ENCODE results near the gene SCO1. TPM values are rescaled to one million over a fixed set of nuclear protein-coding genes. Genes with fewer than 3 reads are reported as not detected.

The SCO1 gene
- total RNA-seq, 1 experiment from 2014 or later: 60.3 TPM

DNA sequence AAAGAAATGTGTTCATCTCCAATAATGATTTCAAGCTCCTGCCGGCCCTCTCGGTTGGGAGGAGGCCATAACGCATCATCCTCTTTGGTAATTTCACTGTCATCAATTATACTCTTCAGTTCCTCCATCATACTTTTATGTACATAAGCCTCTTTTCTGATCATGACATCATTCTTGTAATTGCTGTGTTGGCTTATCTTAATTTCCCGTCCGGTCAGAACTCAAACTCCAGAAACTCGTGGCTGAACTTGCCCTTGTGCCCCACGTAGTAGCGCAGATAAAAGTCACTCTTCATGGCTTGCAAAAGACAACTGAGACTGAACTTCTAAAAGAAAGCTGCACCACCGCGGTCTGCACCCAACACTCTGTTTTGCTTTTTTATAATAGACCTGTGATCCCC is 18.9 kb upstream of the SCO1 start:
- Histone ChIP-seq H3K9ac (ENCODE audit: extremely low read depth, insufficient read length, low read length) (no peak overlapping the region), H3K79me2 (ENCODE audit: insufficient read depth, low read length) (no peaks in the 10 kb centered on the region), H3K4ac (ENCODE audit: low read depth, low read length) (no peak overlapping the region), H3K18ac (ENCODE audit: insufficient read length, low read depth, low read length) (no peak overlapping the region), H4K8ac (replicated peaks; ENCODE audit: insufficient read length, low read depth, low read length) (no peak overlapping the region), H3T11ph (ENCODE audit: low read length) (no peak overlapping the region), H2BK12ac (ENCODE audit: insufficient read length, low read depth, low read length) (no peak overlapping the region), H3K56ac (ENCODE audit: insufficient read length, low read depth, low read length) (no peak overlapping the region), H3K23me2 (ENCODE audit: insufficient read length, low read depth, low read length, poor library complexity, severe bottlenecking) (no peaks in the 10 kb centered on the region), H2BK5ac (ENCODE audit: insufficient read length, low read length) (no peak overlapping the region), H2BK15ac (ENCODE audit: low read depth, low read length) (no peak overlapping the region), H3K4me1 (ENCODE audit: insufficient read depth, low read length) (no peaks in the 10 kb centered on the region), H4K91ac (ENCODE audit: insufficient read length, low read depth, low read length) (no peak overlapping the region), H4K5ac (ENCODE audit: insufficient read length, low read depth, low read length) (no peak overlapping the region), H2AFZ (ENCODE audit: low read length) (no peak overlapping the region), H3K9me3 (ENCODE audit: control insufficient read depth, low read depth, low read length) (no peaks in the 10 kb centered on the region), H3K4me2 (ENCODE audit: insufficient read depth, insufficient read length, low read length) (no peak overlapping the region), H3K27me3 (ENCODE audit: insufficient read depth, low read length) (no peaks in the 10 kb centered on the region), H2AK5ac (ENCODE audit: insufficient read length, low read length) (no peak overlapping the region), H3K23ac (ENCODE audit: insufficient read length, low read depth, low read length) (no peak overlapping the region), H2BK120ac (ENCODE audit: low read depth, low read length, poor library complexity, severe bottlenecking) (no peak overlapping the region), H2BK20ac (ENCODE audit: low read depth, low read length, poor library complexity, severe bottlenecking) (no peak overlapping the region), H3K14ac (ENCODE audit: insufficient read depth, low read length) (no peak overlapping the region), H3K79me1 (ENCODE audit: insufficient read depth, low read depth, low read length, poor library complexity, severe bottlenecking) (no peaks in the 10 kb centered on the region), H3K27ac (ENCODE audit: insufficient read length, low read depth, low read length) (no peak overlapping the region), H4K20me1 (ENCODE audit: control insufficient read depth, insufficient read depth, insufficient read length) (no peaks in the 10 kb centered on the region)
- Mint-ChIP-seq H3K27me3 (ENCODE audit: low read depth) (no peaks in the 10 kb centered on the region), H3K4me3 (no peak overlapping the region), H3K36me3 (ENCODE audit: insufficient read depth in 1 of 3, low read depth in 3 of 3) (peaks cover 0 to 13% (median 5%) of the 10 kb centered on the region in 3 experiments; a peak in 4 of 7 replicates), H3K27ac (no peak overlapping the region; a peak in 1 of 7 replicates), H3K9me3 (no peaks in the 10 kb centered on the region), H3K4me1 (no peaks in the 10 kb centered on the region)
- no CpG with 5 or more reads among the region's 10 CpGs for WGBS (ENCODE audit: extremely low coverage, insufficient read length, low lambda C conversion rate)
- no peak for DNase-seq
- TF ChIP-seq, protein P1, sequence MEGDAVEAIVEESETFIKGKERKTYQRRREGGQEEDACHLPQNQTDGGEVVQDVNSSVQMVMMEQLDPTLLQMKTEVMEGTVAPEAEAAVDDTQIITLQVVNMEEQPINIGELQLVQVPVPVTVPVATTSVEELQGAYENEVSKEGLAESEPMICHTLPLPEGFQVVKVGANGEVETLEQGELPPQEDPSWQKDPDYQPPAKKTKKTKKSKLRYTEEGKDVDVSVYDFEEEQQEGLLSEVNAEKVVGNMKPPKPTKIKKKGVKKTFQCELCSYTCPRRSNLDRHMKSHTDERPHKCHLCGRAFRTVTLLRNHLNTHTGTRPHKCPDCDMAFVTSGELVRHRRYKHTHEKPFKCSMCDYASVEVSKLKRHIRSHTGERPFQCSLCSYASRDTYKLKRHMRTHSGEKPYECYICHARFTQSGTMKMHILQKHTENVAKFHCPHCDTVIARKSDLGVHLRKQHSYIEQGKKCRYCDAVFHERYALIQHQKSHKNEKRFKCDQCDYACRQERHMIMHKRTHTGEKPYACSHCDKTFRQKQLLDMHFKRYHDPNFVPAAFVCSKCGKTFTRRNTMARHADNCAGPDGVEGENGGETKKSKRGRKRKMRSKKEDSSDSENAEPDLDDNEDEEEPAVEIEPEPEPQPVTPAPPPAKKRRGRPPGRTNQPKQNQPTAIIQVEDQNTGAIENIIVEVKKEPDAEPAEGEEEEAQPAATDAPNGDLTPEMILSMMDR (conservative IDR thresholded peaks at IDR 0.05): no peak
